ENCODE results near the gene GDA.

GDA gene

DNA sequence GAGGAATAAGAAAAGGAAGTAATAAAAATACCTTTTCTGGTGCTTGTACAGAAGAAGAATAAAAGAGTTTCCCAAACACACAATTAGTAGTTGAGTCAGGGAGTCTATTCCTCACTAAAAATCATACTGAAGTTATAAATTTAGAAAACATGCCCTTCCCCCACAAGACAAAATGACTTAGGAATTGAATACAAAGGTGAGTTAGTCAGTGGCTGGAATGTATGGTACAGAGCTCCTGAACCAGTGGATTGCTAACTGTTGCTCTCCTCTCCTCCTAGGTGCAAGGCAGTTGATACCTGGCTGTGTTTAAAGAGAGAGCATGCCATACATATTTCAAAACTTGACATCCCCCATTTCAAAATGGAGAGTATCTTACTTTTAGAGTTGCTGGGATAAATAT, 1.9 kb downstream of the GDA start:
- no peak for DNase-seq

- DNase-seq = peak; percentile 2
These were observed 5.4 kb downstream of the GDA start for GRCh38 chr9:72154468-72155285.

- DNase-seq = no peak
These were observed 6.1 kb downstream of the GDA start for GRCh38 chr9:72155301-72155700.

DNA sequence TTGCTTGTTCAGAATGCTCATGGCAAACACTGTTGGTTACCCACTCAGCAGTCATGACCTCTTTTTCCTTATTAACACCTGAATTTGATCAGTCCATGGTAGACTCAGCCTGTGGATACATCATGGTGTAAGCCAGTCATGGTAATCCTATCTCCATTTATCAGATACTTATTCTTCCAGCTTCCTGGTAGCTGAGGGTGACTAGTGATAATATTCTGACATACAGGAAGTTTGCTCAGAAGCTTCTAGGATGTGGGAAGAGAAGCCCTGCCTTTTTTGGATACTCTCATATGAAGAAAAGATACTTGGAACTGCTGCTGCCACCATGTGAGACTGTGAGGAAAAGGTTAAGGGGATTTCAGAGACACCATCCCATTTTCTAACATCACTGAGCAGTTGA, 7.3 kb downstream of the GDA start:
- no peak for DNase-seq

DNA sequence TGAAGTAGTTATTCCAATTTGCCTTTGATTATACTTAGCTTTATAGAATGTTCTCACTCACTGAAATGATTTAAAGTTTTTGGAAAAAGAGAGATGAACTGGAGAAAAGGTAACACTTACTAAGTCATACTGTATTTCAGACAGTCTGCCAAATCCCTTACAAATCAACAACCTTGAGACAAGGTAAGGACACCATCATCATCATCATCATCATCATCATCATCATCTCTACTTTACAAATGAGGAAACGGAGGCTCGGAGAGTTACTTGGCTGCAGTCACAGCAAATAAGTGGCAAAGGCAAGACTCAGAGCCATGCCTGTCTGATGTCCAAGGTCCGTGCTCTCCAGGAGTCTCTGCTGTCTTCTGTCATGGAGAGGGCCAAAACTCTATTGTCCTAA, 9.4 kb downstream of the GDA start:
- no peak for DNase-seq

DNA sequence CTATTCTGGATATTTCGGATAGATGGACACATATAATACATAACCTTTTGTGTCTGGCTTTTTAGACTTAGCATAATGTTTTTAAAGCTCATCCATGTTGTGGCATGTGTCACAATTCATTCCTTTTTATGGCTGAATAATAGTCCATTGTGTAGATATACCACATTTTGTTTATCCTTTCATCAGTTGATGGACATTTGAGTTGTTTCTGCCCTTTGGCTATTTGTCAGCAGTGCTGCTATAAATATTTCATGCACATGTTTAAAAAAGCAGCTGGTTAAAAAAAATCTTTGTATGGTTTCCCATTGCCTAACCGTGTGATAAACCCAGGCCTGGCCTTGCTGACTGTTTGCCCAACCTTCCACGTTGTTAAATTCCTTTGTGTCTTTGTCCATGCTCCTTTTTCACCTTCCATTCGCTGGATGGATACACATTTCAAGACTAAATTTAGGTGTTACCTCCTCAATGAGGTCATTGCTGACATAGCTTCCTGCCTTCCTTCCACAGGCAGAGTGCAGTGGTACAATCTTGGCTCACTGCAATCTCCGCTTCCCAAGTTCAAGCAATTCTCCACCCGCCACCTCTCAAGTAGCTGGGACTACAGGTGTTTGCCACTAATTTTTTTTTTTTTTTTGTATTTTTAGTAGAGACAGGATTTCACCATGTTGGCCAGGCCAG, 11.3 kb downstream of the GDA start:
- DNase-seq = no peak

- DNase-seq = no peak
These were observed 16.1 kb downstream of the GDA start for GRCh38 chr9:72165326-72165725.

DNA sequence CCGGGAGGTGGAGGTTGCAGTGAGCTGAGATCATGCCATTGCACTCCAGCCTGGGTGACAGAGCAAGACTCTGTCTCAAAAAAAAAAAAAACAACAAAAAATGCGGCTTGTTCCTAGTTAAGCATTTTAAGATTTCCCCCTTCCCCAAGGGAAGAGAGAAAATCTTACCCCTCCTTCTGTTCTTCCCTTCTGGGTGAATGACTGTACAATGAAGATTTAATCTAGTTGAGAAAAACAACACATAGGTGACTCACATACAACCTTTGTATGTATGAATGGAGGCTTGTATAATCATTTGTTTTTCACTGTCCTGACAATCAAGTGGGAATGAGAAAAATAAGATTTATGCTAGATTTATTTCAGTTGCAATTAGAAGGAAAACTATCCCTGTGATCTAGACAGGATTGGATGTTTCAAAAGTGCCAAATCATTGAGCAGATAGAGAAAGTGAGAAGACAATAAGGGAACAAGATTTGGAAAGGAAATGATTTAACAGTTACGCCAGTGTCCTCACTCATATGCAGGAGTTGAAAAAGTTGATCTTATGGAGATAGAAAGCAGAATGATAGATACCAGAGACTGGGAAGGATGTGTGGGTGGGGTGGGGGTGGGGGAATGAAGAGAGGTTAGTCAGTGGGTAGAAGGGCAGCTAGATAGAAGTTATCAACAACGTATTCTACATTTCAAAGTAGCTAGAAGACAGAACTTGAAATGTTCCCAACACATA, 16.7 kb downstream of the GDA start:
- no peak for DNase-seq

- no peak for DNase-seq
These were observed 18.8 kb downstream of the GDA start for GRCh38 chr9:72168075-72168474.

DNA sequence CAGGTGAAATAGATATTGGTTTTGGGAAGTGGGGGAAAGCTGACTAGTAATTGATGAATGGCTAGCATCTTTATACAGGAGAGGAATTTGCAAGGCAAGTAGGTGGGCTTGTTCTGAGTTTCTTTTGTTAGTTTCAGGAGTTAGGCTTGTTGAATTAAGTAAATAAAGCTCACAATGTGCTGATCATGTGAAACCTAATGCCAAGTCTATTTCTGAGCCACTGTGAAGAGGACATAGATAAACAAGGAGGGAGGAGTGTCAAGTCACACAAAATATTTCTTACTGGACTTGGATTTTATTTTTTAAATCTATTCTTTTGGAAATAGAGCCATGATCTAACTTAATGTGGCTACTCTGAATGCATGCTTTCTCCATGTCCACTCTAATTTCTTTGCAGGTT, 19.9 kb downstream of the GDA start:
- no peak for DNase-seq

- DNase-seq = no peak
These were observed 23.8 kb downstream of the GDA start for GRCh38 chr9:72173080-72173479.

- no peak for DNase-seq
These were observed 36.3 kb downstream of the GDA start for GRCh38 chr9:72185561-72185960.

DNA sequence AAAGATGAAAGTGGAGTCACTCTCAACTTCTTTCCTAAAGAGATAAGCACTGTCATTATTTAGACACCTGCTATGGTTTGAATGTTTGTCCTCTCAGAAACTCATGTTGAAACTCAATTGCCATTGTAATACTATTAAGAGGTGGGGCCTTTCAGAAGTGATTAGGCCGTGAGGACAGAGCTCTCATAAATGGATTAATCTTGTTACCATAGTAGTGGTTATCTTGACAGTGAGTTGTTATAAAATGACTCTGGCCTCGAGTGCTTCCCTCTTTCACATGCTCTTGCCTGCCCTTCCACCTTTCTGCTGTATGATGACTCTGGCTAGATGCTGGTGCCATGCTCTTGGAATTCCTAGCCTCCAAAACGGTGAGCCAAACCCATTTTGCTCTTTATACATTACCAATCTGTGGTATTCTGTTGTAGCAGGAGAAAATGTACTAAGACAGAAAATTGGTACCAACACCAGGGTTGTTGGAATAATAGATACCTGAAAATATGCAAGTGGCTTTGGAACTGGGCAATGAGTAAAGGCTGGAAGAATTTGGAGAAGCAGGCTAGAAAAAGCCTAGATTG, 38.0 kb downstream of the GDA start:
- DNase-seq = no peak

- no peak for DNase-seq
These were observed 39.0 kb downstream of the GDA start for GRCh38 chr9:72188232-72188631.

DNA sequence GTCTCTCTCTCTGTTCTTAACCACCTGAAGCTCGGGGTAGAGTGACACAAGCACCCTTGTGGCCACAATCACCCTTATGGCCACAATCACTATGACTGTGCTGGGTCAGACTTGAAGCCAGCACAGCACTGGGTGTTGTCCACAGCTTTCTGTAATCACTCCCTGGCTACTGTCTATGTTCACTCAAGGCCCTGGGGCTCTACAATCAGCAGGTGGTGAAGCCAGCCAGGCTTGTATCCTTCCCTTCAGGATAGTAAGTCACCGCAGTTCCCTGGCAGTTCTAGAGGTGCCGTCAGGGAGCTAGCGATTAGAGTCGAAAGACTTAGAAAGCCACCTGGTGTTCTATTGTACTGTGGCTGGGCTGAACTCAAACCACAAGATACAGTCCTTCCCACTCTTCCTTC, 44.2 kb downstream of the GDA start:
- DNase-seq = no peak

DNA sequence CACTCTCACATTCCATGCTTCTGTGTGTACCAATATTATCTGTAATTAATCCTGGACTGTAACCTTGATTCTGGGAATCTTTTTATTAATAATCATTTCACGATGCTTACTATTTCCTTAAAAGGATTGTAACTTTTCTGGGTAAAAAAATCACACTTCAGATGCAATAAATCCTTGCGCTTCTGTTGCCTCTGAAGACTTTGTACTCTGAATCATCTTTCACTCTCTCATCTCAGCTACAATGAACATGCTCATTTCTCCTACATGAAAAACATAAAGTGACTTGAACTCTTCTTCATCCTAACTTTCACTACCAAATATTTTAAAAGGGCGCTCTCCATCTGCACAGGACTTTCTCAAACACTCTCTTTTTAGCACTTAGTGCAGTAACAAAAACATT, 50.0 kb downstream of the GDA start:
- DNase-seq = no peak

- no peak for DNase-seq
These were observed 51.2 kb downstream of the GDA start for GRCh38 chr9:72200452-72200851.

DNA sequence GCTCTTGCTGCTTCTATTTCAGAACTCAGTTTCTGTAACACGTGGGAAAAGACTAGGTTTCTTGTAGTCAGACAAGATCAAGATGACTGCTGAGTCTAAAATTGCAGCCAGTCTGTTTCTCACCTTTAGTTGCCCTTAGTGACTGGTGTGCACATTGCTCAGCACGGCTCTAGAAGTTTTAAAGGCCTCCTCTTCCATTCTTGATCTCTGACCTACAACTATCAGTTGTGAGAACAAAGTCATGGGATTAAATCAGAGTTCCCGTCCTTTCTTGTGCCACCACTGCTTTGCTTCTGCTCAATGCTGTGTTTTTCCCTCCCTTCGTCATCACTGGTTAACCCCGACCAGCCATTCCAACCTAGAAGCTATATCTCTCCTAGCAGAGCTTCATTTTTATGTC, 52.8 kb downstream of the GDA start:
- no peak for DNase-seq

DNA sequence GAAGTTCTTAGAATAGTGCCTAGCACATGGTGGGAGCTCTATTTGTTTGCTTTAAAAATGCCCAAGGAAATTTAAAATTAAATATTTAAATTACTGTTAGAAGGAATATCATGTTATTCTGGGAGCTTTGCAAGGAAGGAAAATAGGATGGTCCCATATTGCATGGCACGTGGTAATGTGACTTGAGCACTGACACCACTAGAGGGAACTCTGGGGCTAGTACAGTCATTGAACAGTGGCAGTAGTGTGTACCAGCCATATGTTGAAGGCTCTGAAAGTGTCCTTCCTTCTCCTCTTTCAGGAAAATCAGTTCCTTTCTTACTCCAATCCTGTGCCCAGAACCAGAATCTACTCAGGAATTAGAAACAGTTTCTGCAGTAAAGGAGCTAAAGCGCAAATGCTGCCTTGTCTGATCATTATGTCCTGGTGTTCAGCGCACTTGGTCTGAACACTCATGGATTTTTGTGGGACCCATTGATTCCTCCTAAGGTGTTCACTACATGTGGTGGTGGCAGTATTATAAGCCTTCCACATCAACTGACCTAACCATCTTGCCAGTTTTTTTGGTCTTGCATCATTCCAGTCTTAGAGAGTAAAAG, 54.1 kb downstream of the GDA start:
- DNase-seq = no peak

DNA sequence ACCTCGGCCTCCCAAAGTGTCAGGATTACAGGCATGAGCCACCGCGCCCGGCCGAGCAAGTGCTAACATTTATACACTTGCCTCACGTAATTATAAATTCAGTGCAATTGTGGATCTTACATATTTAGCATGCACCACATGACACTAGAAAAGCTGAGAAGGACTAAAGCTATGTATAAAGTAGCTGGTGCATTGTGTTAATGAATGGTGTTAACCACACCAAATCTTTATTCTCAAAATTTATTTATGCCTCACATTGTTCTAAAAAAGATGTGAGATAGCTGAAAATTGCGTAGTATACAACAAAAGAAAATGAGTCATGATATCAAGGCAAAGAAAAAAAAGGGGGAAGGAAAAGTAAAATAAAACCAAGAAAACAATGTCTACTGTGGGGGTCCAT, 54.8 kb downstream of the GDA start:
- DNase-seq = no peak

DNA sequence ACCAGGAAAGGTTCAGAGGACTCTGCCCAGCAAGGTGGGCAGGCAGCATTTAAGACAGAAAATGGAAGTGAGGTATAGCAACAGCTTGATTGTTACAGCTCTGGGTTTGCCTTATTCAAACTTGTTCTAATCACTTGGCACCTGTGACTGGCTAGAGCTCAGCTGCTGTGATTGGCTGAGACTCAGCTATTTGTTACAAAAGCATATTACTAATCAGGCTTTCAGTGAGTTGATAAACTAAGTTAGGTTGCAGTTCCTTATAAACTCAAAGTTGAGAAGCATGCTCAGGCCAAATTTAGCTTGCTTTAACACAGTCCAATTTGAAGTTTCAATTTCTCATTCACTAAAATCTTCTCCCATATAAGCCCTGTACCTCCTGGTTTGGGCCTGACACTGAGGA, 56.3 kb downstream of the GDA start:
- no peak for DNase-seq

DNA sequence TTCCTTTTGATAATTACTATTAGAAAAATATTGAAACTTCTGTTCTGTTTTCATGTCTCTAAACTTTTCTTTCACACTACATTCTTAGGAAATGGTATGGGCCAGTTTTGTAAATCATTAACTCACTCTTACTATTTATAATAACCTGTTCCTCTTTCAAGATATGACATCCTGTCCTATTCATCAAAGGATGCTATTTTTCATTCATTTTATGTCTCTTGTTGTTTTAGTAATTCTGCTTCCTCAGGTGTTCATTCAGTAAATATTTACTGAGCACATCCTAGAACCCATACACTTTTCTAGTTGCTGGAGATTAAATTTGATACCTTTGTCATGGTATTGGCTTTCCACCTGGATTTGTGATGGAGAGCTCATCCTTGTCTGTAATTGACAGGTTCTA, 58.0 kb downstream of the GDA start:
- DNase-seq = no peak

DNA sequence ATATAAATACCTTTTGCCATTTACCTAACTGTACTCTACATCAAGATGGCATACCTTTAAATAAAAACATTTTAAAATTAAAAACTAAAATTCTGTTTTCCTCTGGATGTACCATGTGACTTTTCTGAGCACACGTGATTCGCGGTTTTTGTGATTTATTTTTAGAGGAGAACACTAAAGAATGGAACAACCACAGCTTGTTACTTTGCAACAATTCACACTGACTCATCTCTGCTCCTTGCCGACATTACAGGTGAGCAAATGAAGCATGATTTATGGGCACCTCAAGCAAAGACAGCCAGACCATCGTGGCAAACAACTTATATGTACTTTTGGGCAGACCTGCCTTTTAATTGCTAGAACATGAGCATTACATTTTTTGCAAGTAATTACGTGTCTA, 61.3 kb downstream of the GDA start:
- no peak for DNase-seq

Data from CD4-positive, alpha-beta T cell treated with Interferon gamma for 1 hour (primary cell).